Hematopoietic multipotent progenitor cell treated with erythropoietin and hydrocortisone succinate and interleukin-3 and kit ligand, for 4 days (in vitro differentiated cells): ENCODE results near the gene GDAP2.

Experiments used
- DNase-seq: peaks from one replicate; pipeline ENCODE4 v3.0.0-alpha.2; 2015

Gene GDAP2

GRCh38 chr1:117838911-117839310 lies 90.5 kb downstream of the GDAP2 start:
- no peak for DNase-seq

DNA sequence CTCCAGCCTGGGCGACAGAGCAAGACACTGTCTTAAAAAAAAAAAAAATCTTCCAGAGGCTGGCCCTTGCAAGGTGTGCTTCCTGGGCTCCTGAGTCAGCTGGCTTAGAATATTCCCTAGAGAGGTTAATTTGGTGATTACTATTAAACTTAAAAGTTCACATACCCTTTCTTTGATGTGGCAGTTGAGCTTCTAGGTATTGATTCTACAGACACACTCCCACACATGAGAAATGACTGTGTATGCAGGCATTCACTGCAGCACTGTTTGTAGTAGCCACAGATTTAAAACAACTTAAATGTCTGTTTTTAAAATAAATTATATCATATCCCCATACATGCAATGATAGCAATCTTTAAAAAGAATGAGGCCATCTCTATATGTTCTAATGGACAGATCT lies 93.4 kb downstream of the GDAP2 start:
- no peak for DNase-seq

- no peak for DNase-seq
Measured at GRCh38 chr1:117834416-117834815, 95.0 kb downstream of the GDAP2 start.

DNA sequence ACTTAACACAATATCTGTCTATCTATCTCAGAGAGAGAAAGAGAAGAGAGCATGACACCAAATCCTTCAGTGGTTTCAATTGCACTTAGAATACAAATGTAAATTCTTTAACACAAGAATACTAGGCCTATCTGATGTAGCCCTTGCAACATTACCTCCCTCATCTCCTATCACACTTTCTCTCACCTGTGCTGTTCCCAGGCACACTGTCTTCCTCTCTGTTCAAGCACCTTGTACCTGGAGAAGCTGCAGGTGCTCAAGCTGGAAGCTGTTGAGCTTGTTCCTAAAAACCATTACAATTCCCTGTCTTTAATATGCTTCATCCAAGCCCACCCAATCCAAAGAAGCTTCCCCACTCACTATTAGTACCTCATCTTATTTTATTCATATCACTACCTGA lies 97.0 kb downstream of the GDAP2 start:
- no peak for DNase-seq

DNA sequence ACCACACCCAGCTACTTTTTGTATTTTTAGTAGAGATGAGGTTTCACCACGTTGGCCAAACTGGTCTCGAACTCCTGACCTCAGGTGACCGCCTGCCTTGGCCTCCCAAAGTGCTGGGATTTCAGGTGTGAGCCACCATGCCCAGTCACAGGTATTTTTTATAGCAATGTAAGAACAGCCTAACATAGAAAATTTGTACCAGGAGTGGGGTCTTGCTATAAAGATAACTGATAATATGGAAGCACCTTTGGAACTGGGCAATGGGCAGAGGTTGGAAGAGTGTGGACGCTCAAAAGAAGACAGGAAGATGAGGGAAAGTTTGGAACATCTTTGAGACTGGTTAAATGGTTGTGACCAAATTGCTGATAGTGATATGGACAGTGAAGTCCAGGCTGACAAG lies 99.2 kb downstream of the GDAP2 start:
- no peak for DNase-seq

DNA sequence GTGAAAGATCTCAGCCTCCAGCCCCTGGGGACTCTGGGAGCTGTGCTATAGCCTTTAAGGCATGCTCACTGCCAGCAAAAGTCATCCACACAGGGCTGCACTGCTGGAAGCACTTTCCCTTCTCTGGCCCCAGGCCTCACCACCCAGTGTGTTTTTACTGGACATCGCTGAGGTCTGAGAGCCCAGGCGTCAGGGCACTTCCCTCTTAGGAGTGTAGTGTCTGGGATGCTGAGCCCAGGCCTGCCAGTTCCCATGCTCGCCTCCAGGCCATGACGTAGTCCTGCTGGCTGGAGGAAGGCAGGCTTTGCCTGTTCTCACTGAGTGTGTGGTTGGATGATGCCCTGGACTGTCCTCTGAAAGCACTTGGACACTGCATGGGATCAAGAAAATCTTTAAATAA lies 101.2 kb downstream of the GDAP2 start:
- no peak for DNase-seq

DNA sequence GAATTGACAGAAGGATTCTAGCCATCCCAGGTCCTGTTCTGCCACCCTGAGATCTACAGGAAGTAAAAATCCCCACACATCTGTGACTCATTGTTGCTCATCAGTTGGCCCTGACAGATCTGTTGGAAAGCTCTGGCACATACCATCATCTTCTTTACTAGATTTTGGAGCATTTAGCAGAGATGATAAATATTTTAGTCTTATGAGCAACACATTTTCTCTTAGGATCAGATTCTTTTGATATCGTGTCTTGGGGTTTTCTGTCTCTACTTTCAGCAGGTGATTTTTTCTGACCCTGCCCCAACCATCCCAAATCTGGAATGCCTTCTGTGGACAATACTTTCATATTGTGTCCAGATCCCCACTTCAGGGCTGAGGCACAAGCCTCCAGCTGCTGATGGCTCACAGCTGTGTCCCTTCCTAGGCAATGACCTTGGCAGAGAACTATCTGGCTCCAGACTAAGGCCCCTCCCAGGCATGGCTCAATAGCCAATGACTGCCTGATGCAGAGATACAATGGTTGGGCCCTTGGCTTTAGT lies 102.8 kb downstream of the GDAP2 start:
- DNase-seq, result no peak

DNA sequence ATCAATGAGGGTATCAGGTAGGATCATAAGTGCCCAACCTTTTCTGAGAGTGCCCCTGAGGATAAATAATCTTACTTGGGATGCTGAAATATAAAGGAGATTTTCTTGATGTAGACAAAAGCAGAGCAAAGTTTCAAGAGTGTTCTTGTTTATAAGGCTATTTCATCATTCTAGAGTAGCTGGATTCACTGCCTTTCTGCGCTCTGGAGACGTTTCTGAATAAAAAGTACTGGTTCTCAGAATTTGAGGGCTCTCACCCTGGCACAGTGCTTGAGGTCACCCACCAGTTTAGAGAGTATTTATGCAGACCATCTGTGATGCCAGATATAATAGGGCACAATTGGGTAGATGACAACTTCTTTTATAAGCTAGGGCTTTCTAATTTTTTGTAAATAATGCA lies 103.3 kb downstream of the GDAP2 start:
- no peak for DNase-seq

DNA sequence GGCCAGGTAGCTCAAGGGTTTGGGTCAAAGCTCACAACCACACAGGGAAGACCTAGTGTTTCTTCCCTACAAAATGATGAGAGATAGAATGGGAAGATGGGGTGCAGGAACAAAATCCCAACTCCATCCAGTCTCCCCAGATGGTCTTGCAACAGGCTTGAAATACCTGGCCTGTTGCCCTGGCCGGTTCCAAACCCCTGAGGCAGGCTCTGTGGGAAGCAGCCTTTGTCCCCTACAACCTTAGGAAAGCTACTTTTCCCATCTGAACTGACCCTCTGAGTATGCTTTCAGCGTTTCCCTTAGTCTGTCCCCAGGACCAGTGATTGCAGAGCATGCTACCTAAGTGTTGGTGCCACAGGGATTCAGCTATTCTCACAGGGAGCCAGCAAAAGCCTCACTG lies 104.0 kb downstream of the GDAP2 start:
- DNase-seq, result no peak

DNA sequence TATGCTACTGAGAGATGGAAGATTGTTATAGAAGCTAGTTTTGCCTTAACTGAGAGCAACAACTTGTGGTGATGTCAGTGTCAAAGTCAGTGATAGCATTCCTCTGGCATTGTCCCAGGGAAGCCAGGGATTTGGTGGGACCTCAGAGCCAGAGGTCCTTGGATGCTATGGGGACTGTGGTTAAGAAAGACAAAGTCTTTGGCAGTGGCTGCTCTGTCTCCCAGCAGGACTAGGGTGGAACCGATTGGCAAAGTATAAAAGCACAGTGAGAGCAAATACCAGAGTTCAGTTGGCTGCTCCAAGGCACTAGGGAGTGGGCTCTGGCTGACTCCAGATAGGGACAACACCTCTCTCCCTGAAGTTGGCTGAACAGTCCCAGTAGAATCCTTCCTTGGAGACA lies 104.8 kb downstream of the GDAP2 start:
- DNase-seq, result no peak

GRCh38 chr1:117821774-117822482 lies 107.5 kb downstream of the GDAP2 start:
- peak; percentile 40 for DNase-seq

DNA sequence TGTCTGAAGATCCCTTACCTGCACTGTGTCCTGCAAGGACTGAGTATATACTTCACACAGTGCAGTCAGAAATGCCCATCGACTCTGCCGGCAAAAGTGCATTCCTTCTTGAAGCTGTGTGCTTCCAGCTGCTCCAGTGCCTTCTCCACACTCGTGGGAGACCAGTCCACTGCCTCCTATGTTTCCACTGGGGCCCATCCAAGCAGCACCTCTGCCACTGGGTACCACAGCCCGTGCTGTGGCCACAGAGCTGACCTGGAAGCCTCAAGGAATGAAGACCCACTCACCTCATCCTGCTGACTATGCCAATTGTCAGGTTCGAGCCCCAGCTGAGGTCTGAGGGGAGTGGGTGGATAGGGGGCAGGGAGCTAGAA lies 108.1 kb downstream of the GDAP2 start:
- DNase-seq, result no peak

- DNase-seq, result no peak
Measured at GRCh38 chr1:117820694-117821381, 108.6 kb downstream of the GDAP2 start.

DNA sequence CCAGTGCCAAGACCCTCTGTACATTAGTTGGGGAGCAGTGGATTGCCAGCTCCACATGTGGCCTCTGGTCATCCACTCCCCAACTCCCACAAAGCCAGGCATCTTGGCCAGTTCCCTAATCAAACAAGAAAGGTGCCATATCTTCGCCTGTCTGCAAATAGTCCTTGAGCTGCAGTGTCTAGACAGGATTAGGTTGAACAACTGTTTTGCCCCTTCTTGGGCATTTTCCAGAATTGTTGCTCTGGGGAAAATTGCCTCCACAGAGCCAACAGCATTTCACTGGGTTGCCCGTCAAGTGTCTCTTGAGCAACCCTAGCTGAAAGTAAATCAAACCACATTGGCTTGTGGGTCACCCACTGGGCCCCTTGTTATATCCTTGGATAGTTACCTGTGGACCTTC lies 109.3 kb downstream of the GDAP2 start:
- DNase-seq, result no peak

- no peak for DNase-seq
Measured at GRCh38 chr1:117819301-117819700, 110.1 kb downstream of the GDAP2 start.

- no peak for DNase-seq
Measured at GRCh38 chr1:117818456-117818855, 111.0 kb downstream of the GDAP2 start.

DNA sequence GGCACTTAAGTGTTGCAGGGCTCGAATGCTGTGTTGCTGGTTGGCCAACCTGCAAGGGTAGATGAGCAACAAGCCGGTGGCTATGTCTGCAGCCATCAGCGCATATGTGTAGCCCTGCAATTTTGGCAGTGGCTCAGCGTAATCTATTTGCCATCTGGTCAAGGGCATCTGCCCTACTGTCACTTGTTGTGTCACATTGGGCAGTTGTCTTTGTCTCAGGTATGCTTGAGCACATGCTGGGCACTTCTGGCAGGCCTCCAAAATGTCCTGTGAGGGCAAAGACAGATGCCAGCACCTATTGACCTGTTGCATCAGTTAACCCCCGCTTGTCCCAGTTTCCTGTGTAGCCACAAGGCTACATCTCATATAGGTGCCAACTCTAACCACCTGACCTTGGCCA lies 111.8 kb downstream of the GDAP2 start:
- DNase-seq, result no peak

DNA sequence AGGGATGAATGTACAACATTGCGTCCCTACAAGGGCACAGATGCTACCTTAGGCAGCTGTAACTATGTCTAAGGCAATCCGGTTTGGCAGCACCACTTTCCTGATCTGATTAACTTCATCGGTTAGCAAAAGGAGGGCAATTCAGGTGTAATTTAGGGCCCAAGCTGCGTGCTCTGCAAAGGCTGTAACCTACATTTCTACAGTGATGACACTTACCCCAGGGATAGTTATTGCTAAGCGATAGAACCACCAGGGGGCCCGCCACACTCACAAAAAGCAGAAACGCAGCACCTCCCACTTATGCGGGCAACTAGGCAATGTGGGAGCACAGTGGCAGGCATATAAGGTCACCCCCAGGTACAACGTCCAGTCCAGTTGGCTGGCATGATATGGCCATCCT lies 113.5 kb downstream of the GDAP2 start:
- peak; percentile 8 for DNase-seq

DNA sequence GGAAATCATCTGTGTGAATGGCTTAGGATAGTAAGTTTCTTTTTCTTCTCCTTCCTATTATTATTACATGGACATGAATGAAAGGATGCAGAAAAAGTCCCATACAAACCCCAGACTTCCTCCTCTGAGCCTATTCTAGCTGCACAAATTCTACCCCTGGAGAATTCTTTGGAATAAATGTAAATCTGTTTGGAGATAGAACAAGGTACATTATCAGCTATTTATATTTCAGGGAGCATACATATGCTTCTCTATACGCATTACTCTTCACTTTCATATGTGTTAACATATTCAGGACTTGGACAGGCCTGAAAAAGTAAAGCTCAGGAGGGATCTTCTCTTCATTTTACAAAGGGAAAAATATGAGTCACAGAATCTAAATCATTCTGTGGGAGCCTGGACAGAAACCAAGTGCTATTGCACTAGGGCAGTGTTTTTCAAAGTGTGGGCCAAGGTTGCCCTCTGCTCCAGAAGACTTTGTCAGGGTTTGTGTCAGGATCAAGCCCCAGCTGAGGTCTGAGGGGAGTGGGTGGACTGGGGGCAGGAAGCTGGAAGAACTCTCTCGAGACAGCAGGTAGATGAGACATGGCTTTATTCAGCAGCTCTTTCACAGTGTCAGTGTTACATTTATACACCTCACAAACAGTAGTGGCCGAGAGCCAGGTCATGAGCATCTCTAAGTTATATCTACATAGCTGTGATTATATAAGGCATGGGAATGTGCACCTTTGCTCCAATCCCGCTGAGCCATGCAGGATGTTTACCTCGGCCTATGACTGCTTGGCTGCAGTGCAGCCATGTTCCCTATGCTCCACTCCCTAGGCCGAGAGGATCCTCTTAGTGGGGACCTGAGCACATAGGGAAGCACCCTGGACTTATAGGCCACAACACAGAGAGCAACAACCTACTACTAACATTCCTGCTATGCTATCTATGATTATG lies 114.3 kb downstream of the GDAP2 start:
- DNase-seq, result no peak
